H1 (cell line): Measurements from ENCODE around the gene SH3TC2. TPM values are rescaled to one million over a fixed set of nuclear protein-coding genes. Genes with fewer than 3 reads are reported as not detected.

Experiments used
- CTCF ChIA-PET: fragments of 300-600 bp; sonication (Branson Sonifier 250); formaldehyde crosslinking; loops from one replicate; lab custom pipeline; 2021; ENCODE audit not compliant: partially characterized antibody; lab: Charles Lee
- POLR2A ChIA-PET: fragments of 300-600 bp; sonication (Branson Sonifier 250); formaldehyde crosslinking; loops from one replicate; lab custom pipeline; 2021; ENCODE audit warnings: inconsistent platforms; ENCODE audit not compliant: partially characterized antibody; lab: Charles Lee
- DNase-seq, 2 experiments: peaks; one replicate each; pipeline versions ENCODE4 v3.0.0 to v3.0.0-alpha.2; 2010 to 2022; ENCODE audit warnings: low spot score in 2 of 2, low read depth in 1 of 2, mixed read lengths in 1 of 2
- FAIRE-seq: peaks from 2 replicates; lab custom pipeline; 2011; peaks lifted over from hg19 to GRCh38; lab: Jason Lieb, UNC
- H2AFZ ChIP-seq: 2 replicates; pipeline ENCODE4 v1.8.1; 2012; ENCODE audit warnings: low read length, inconsistent platforms
- H2AK5ac ChIP-seq: 2 replicates; pipeline ENCODE4 v1.6.1; 2013; ENCODE audit warnings: low read depth, low read length
- H2BK120ac ChIP-seq: replicated peaks from 2 replicates; pipeline ENCODE3; 2013; ENCODE audit warnings: low read depth, low read length, inconsistent platforms
- H2BK12ac ChIP-seq: 2 replicates; pipeline ENCODE4 v1.6.1; 2013; ENCODE audit warnings: low read depth, low read length
- H2BK15ac ChIP-seq: 2 replicates; pipeline ENCODE4 v1.6.1; 2013; ENCODE audit warnings: low read length
- H2BK20ac ChIP-seq: 2 replicates; pipeline ENCODE4 v1.6.1; 2013; ENCODE audit warnings: low read length
- H2BK5ac ChIP-seq: 2 replicates; pipeline ENCODE4 v1.6.1; 2013; ENCODE audit warnings: low read depth, low read length
- H3K14ac ChIP-seq: 2 replicates; pipeline ENCODE4 v1.6.1; 2013; ENCODE audit warnings: inconsistent platforms; ENCODE audit not compliant: insufficient read length
- H3K18ac ChIP-seq: 2 replicates; pipeline ENCODE4 v1.6.1; 2013; ENCODE audit warnings: low read length; ENCODE audit errors: extremely low read depth
- H3K23ac ChIP-seq: 2 replicates; pipeline ENCODE4 v1.6.1; 2013; ENCODE audit warnings: inconsistent platforms; ENCODE audit not compliant: insufficient read length
- H3K23me2 ChIP-seq: 2 replicates; pipeline ENCODE4 v1.6.1; 2013; ENCODE audit warnings: low read depth, low read length
- H3K27ac ChIP-seq: 2 replicates; pipeline ENCODE4 v1.6.1; 2011; ENCODE audit warnings: low read depth, low read length, inconsistent platforms
- H3K27me3 ChIP-seq, 4 experiments: replicated peaks in 1 of 4; 1 replicate in 1 of 4; 2 replicates in 3 of 4; pipeline versions ENCODE4 v1.6.1 to v1.8.1; 2011 to 2013; ENCODE audit warnings: low read length in 3 of 4, mild to moderate bottlenecking in 3 of 4, inconsistent platforms in 2 of 4, mixed read lengths in 2 of 4, moderate library complexity in 1 of 4; ENCODE audit not compliant: control insufficient read depth in 3 of 4, insufficient read depth in 3 of 4; ENCODE audit errors: extremely low read depth in 1 of 4
- H3K36me3 ChIP-seq, 4 experiments: 2 replicates each; pipeline versions ENCODE4 v1.6.1 to v1.8.1; 2011 to 2013; ENCODE audit warnings: mild to moderate bottlenecking in 4 of 4, low read length in 3 of 4, moderate library complexity in 2 of 4, control low read depth in 1 of 4, inconsistent platforms in 1 of 4; ENCODE audit not compliant: insufficient read depth in 4 of 4, control insufficient read depth in 2 of 4
- H3K4ac ChIP-seq: replicated peaks from 2 replicates; pipeline ENCODE3; 2013; ENCODE audit warnings: low read length, low read depth, mixed read lengths, inconsistent platforms; ENCODE audit not compliant: insufficient read length
- H3K4me1 ChIP-seq, 4 experiments: replicated peaks in 1 of 4; 1 replicate in 1 of 4; 2 replicates in 3 of 4; pipeline versions ENCODE4 v1.6.1 to v1.8.1; 2011 to 2013; ENCODE audit warnings: low read length in 3 of 4, inconsistent platforms in 2 of 4, mixed read lengths in 1 of 4; ENCODE audit not compliant: insufficient read depth in 4 of 4, control insufficient read depth in 3 of 4
- H3K4me2 ChIP-seq, 2 experiments: 2 replicates each; pipeline versions ENCODE4 v1.6.1 to v1.8.1; 2011 to 2013; ENCODE audit warnings: low read depth in 2 of 2, low read length in 2 of 2, control low read depth in 1 of 2, inconsistent platforms in 1 of 2, mild to moderate bottlenecking in 1 of 2; ENCODE audit not compliant: insufficient read depth in 1 of 2
- H3K4me3 ChIP-seq, 4 experiments: fragments of 200-600, 300-600 bp in 1 of 4; sonication (generic), shearing (Covaris generic), sonication (Bioruptor Twin) in 1 of 4; 2 replicates each; pipeline versions ENCODE4 v1.5.1 to v1.8.1; 2011 to 2016; ENCODE audit warnings: low read length in 4 of 4, low read depth in 3 of 4, control low read depth in 2 of 4, inconsistent platforms in 2 of 4, mild to moderate bottlenecking in 2 of 4, mixed read lengths in 1 of 4, moderate library complexity in 1 of 4; ENCODE audit not compliant: insufficient read depth in 2 of 4; ENCODE audit errors: extremely low read depth in 1 of 4
- H3K56ac ChIP-seq: replicated peaks from 2 replicates; pipeline ENCODE3; 2013; ENCODE audit warnings: low read depth, mild to moderate bottlenecking, mixed read lengths, low read length, inconsistent platforms; ENCODE audit not compliant: insufficient read length
- H3K79me1 ChIP-seq: 2 replicates; pipeline ENCODE4 v1.6.1; 2013; ENCODE audit warnings: low read depth, low read length, control low read depth
- H3K79me2 ChIP-seq, 2 experiments: 2 replicates each; pipeline versions ENCODE4 v1.6.1 to v1.8.1; 2012 to 2013; ENCODE audit warnings: low read length in 2 of 2, mild to moderate bottlenecking in 2 of 2, inconsistent platforms in 1 of 2; ENCODE audit not compliant: insufficient read depth in 2 of 2, control insufficient read depth in 1 of 2
- H3K9ac ChIP-seq, 4 experiments: replicated peaks in 1 of 4; 1 replicate in 1 of 4; 2 replicates in 3 of 4; pipeline versions ENCODE4 v1.6.1 to v1.8.1; 2011 to 2013; ENCODE audit warnings: low read depth in 3 of 4, low read length in 3 of 4, control low read depth in 2 of 4, mild to moderate bottlenecking in 2 of 4, moderate library complexity in 2 of 4, inconsistent platforms in 1 of 4; ENCODE audit errors: extremely low read depth in 1 of 4
- H3K9me3 ChIP-seq, 2 experiments: 2 replicates each; pipeline versions ENCODE4 v1.6.1 to v1.8.1; 2012 to 2013; ENCODE audit warnings: mild to moderate bottlenecking in 2 of 2, moderate library complexity in 2 of 2, control low read depth in 1 of 2, inconsistent platforms in 1 of 2, low read depth in 1 of 2, low read length in 1 of 2, mixed read lengths in 1 of 2; ENCODE audit not compliant: insufficient read depth in 2 of 2
- H4K20me1 ChIP-seq, 2 experiments: replicated peaks in 1 of 2; 2 replicates each; pipeline versions ENCODE3 to v1.8.1; 2011 to 2013; ENCODE audit warnings: inconsistent platforms in 2 of 2, low read length in 2 of 2, mild to moderate bottlenecking in 1 of 2; ENCODE audit not compliant: insufficient read depth in 2 of 2, control insufficient read depth in 1 of 2
- H4K5ac ChIP-seq: 2 replicates; pipeline ENCODE4 v1.6.1; 2013; ENCODE audit warnings: low read length, low read depth, mixed read lengths, inconsistent platforms; ENCODE audit not compliant: insufficient read length
- H4K8ac ChIP-seq: 2 replicates; pipeline ENCODE4 v1.8.0; 2013; ENCODE audit warnings: mild to moderate bottlenecking, moderate library complexity, low read length, inconsistent platforms; ENCODE audit not compliant: insufficient read depth; ENCODE audit errors: extremely low read depth
- H4K91ac ChIP-seq: replicated peaks from 2 replicates; pipeline ENCODE3; 2013; ENCODE audit warnings: low read length, mixed read lengths, inconsistent platforms; ENCODE audit not compliant: insufficient read length
- BCL11A ChIP-seq, 2 experiments: IDR thresholded peaks; one replicate each; pipeline ENCODE4 v1.6.1; 2011; ENCODE audit warnings: low read depth in 2 of 2, low read length in 2 of 2, mild to moderate bottlenecking in 2 of 2
- CEBPB ChIP-seq: IDR thresholded peaks from 2 replicates; pipeline ENCODE4 v1.6.1; 2012; ENCODE audit warnings: low read depth, low read length
- CTCF ChIP-seq, 3 experiments: IDR thresholded peaks; 1 replicate in 2 of 3; 2 replicates in 1 of 3; pipeline versions ENCODE4 v1.5.1 to v1.6.1; 2011; ENCODE audit warnings: low read length in 3 of 3, mild to moderate bottlenecking in 3 of 3, inconsistent platforms in 2 of 3, low read depth in 1 of 3, moderate library complexity in 1 of 3; ENCODE audit not compliant: insufficient read depth in 1 of 3; ENCODE audit errors: control extremely low read depth in 1 of 3
- EP300 ChIP-seq, 2 experiments: IDR thresholded peaks; 1 replicate in 1 of 2; 2 replicates in 1 of 2; pipeline ENCODE4 v1.6.1; 2011 to 2012; ENCODE audit warnings: low read depth in 2 of 2, low read length in 2 of 2, mild to moderate bottlenecking in 2 of 2, borderline replicate concordance in 1 of 2, inconsistent platforms in 1 of 2, moderate library complexity in 1 of 2
- EZH2 ChIP-seq: fragments of 200-600 bp; sonication (generic); IDR thresholded peaks from 2 replicates; pipeline ENCODE4 v1.7.1; 2012; ENCODE audit warnings: low read depth, mild to moderate bottlenecking, moderate library complexity, low read length, inconsistent platforms; ENCODE audit not compliant: severe bottlenecking
- HDAC2 ChIP-seq, 2 experiments: fragments of 300-600 bp in 1 of 2; sonication (generic) in 1 of 2; IDR thresholded peaks; 2 replicates each; pipeline ENCODE4 v1.6.1; 2011 to 2012; ENCODE audit warnings: low read depth in 2 of 2, low read length in 2 of 2, mild to moderate bottlenecking in 2 of 2, moderate library complexity in 2 of 2, borderline replicate concordance in 1 of 2, inconsistent platforms in 1 of 2
- JUND ChIP-seq: IDR thresholded peaks from 2 replicates; pipeline ENCODE4 v1.6.1; 2011; ENCODE audit warnings: mild to moderate bottlenecking, improper control_type of control experiment, low read length
- NANOG ChIP-seq: IDR thresholded peaks from 2 replicates; pipeline ENCODE4 v1.6.1; 2011; ENCODE audit warnings: low read length, low read depth, mild to moderate bottlenecking, inconsistent platforms; ENCODE audit not compliant: insufficient read depth, poor library complexity, severe bottlenecking
- POU5F1 ChIP-seq: IDR thresholded peaks from 2 replicates; pipeline ENCODE4 v1.6.1; 2011; ENCODE audit warnings: low read depth, mild to moderate bottlenecking, low read length, moderate library complexity
- RBBP5 ChIP-seq: IDR thresholded peaks from 2 replicates; pipeline ENCODE4 v1.7.1; 2012; ENCODE audit warnings: low read depth, mild to moderate bottlenecking, inconsistent platforms, low read length, moderate library complexity, borderline replicate concordance
- WGBS, 2 experiments: shearing (Covaris generic) in 1 of 2; methylation state at CpG; one replicate each; pipeline versions ENCODE4 v1.1.6 to v1.1.7; 2013 to 2015; ENCODE audit warnings: low lambda C conversion rate in 2 of 2, mixed read lengths in 2 of 2, inconsistent platforms in 1 of 2, low coverage in 1 of 2, missing lambda C conversion rate in 1 of 2; ENCODE audit not compliant: insufficient replicate concordance in 2 of 2, insufficient coverage in 1 of 2, insufficient read length in 1 of 2; ENCODE audit errors: extremely low coverage in 1 of 2, missing lambda C conversion rate in 1 of 2; 5-methylcytosine and 5-hydroxymethylcytosine counted together
- polyA plus RNA-seq, 7 experiments: library from polyadenylated mRNA; depleted of rRNA in 3 of 7; stranded (reverse) in 5 of 7; unstranded in 2 of 7; fragments of >200 nt in 5 of 7; fragments of 200-250 nt in 2 of 7; gene quantifications; 1 replicate in 5 of 7; 2 replicates in 1 of 7; 4 replicates in 1 of 7; pipeline versions ENCODE4 v1.2.1 to v1.2.3, GENCODE V29; 2011 to 2013; ENCODE audit warnings: missing spikeins in 2 of 7, mixed read lengths in 2 of 7
- total RNA-seq: library from RNA; stranded (reverse); fragmentation: NEBNext Ultra II Directional; extraction: Animal tissue kit (Norgen Biotek cat#: 25700); gene quantifications from 2 replicates; pipeline ENCODE4 v1.2.1, GENCODE V29; 2021

Gene SH3TC2
- total and polyA plus RNA-seq, 2 of the 8 experiments (the other 6 are each of a cell fraction or from before 2014, with no cell fraction given), result 0.11 to 0.80 TPM

- Histone ChIP-seq H3K27me3 (no peaks in the 10 kb centered on the region), H3K4me2 (no peak overlapping the region), H2BK20ac (no peak overlapping the region), H3K23me2 (no peaks in the 10 kb centered on the region), H3K9me3 (no peaks in the 10 kb centered on the region), H3K4me1 (peaks cover 0 to 6% (median 3%) of the 10 kb centered on the region in 4 experiments; a peak in 5 of 7 replicates), H4K20me1 (no peaks in the 10 kb centered on the region), H3K36me3 (no peaks in the 10 kb centered on the region; a peak in 1 of 8 replicates), H3K4me3 (no peak overlapping the region), H2BK15ac (no peak overlapping the region), H3K79me1 (no peaks in the 10 kb centered on the region), H3K4ac (no peak overlapping the region), H3K27ac (no peak overlapping the region), H2AK5ac (no peak overlapping the region), H2BK12ac (no peak overlapping the region), H3K14ac (no peak overlapping the region), H3K56ac (no peak overlapping the region), H3K79me2 (no peaks in the 10 kb centered on the region), H3K23ac (no peak overlapping the region), H4K8ac (no peak overlapping the region), H2BK5ac (no peak overlapping the region), H2AFZ (no peak overlapping the region), H4K5ac (no peak overlapping the region), H3K18ac (no peak overlapping the region), H2BK120ac (no peak overlapping the region), H4K91ac (no peak overlapping the region), H3K9ac (peak overlapping the region in 1 of 4 experiments; percentile 34; a peak in 1 of 7 replicates)
- DNase-seq, result no peak
- WGBS, 2 experiments, result 95% methylated on average over 4 of the region's 4 CpGs; no CpG with 5 or more reads in 1 of the 2 experiments
- POLR2A ChIA-PET, result no interaction called here
- CTCF ChIA-PET, result interaction anchor here (0.6 to 25.4 kb wide), 9 partner anchors 10 to 232 kb away, joined by 3 to 433 read pairs (median 7); no protein-coding TSS in a partner anchor
- FAIRE-seq, result no peak
- TF ChIP-seq JUND, result no peak
- TF ChIP-seq EZH2, result no peak
- TF ChIP-seq CEBPB, result no peak
- TF ChIP-seq NANOG, result no peak
- TF ChIP-seq RBBP5, result no peak
- no peak for TF ChIP-seq EP300 (IDR thresholded peaks at IDR 0.05; ENCODE audit: borderline replicate concordance in 1 of 2, low read depth in 2 of 2, low read length in 2 of 2)
- TF ChIP-seq CTCF (IDR thresholded peaks at IDR 0.05; ENCODE audit: control extremely low read depth in 1 of 3, insufficient read depth in 1 of 3, low read depth in 1 of 3, low read length in 3 of 3), result no peak
- TF ChIP-seq HDAC2 (IDR thresholded peaks at IDR 0.05; ENCODE audit: borderline replicate concordance in 1 of 2, low read depth in 2 of 2, low read length in 2 of 2), result no peak
- TF ChIP-seq POU5F1, result no peak
- no peak for TF ChIP-seq BCL11A (IDR thresholded peaks at IDR 0.05; ENCODE audit: low read depth in 2 of 2, low read length in 2 of 2)
These were observed 90.5 kb downstream of the SH3TC2 start for GRCh38 chr5:148972396-148972795.
